HTR-8/SVneo (cell line): ENCODE measurements around the gene EGFL6.
"Not testable (repeated sequence)": the region's sequence is repeated elsewhere in the genome, so short reads cannot be mapped to it uniquely, and the experiment has no call there.

Source experiments
- DNase-seq: peaks from one replicate; pipeline ENCODE4 v3.0.0; 2011; ENCODE audit warnings: low spot score, mixed read lengths; ENCODE audit not compliant: insufficient read length
- FAIRE-seq: peaks from 2 replicates; lab custom pipeline; 2011; peaks lifted over from hg19 to GRCh38; lab: Jason Lieb, UNC

The EGFL6 gene

DNA sequence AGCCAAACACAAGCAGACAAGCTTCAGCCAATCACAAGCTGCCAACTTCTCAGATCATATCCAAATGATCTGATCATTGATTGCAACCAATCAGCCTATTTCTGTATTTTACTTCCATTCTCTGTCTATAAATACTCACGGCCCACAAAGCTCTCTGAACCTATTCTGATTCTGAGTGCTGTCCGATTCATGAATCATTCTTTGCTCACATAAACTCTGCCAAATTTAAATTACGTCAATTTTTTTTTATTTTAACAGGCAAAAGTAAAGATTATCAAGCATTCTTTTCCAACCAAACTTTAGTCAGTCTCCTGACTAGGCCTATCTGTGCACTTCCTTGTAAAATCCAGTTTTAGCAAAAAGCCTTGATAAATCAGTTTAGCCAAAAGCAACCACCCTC is 81.7 kb downstream of the EGFL6 start:
- no peak for DNase-seq
- FAIRE-seq, result no peak

DNA sequence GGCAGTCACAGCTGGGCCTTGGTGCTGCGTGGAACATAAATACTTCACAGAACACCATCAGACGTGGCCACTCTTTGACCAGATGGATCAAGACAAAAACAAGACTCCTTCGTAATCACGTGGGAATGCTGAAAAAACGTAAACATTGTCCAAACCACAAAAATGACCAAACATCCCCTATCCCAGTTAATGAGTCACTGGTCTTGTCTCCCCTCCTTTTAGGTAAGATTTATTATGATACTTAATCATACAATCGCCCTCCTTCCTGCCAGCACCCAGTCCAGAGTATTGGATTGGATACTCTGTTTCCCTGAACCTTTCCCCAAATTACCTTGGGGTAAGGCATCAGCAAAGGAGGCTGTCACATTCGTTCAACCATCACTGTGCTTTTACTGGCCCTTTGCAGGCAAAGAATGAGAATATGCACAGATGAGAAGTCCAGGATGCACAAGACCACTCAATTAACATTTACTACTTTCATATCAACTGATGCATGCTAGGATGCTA is 82.9 kb downstream of the EGFL6 start:
- peak; percentile 80 for DNase-seq
- peak; percentile 48 for FAIRE-seq

DNA sequence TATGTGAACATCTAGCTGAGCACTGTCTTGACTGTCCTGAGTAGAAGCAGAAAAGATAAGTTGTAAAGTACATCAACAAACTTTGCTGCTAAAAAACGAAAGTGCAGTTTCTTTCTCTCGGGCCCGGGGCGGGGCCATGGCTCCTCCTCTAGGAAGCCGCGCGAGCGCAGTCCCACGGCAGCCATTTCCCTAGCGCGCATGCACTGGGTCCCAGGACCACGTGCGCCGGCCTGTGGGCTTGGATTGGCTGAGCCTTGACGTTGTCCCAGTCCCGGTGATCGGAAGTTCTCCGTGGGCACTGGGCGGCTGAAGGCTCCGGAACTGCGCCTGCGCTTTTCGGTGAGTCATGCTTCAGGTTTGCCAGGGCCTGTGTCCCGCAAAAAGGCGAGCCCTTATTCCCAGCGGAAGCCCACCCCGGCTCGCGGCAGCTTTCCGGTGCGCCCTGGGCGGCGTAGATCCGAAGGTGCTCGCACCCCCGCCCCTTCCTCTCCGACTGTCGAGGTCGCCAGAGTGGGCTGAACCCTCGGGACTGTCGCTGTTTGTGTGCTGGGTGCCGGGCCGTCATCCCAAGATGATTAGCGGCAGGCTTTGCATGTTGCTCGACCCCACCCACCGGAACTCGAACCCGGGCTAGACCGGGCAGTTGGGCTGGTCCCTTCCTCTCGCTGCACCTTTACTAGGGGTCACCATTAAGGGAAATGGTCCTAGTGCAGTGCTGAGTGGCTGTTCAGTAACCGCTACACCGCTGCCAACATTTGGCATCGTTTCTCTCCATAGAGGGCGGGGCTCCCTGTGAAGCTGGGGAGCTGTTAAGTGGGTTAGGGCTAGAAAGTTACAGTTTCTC is 83.7 kb downstream of the EGFL6 start, which contains the start of gene TCEANC:
Gene TCEANC, plus strand, starts transcription at position 292 of the 844 bp plus-strand sequence. CDS start 9,368 bp downstream, outside the sequence.
- FAIRE-seq (peak; percentile 88), DNase-seq (peak; percentile 97)

DNA sequence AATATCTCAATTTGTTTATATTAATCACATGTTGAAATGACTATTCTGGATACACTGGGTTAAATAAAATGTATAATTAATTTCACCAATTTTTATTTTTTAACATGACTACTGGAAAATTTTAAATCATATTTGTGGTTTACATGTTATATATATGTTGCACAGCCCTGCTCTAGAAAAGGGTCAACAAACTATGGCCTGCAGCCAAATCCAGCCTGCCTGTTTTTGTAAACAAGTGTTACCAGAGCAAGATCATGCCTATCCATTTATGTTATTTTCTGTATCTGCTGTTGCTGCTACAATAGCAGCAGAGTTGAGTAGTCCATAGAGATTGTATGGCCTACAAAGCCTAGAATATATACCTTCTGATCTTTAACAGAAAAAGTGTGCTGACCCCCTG is 84.7 kb downstream of the EGFL6 start:
- DNase-seq, result no peak
- FAIRE-seq, result no peak

DNA sequence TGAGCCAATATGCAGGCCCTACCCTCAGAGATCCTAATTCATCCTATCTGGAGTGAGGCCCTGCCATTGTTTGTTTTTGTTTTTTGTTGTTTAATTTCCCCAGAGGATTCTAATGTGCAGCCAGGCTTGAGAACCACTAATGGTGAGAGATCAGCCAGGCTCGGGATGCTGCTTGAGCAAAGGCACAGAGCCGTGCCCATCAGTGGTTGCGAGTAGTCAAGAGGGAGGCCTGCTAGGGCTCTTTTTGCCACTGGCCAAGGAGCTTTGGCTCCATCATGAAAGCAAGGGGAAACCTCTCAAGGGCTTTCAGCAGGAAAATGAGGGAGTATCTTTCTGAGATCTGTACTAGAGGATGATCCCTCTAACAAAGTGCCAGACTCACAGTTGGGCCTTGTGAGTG is 86.3 kb downstream of the EGFL6 start:
- FAIRE-seq (no peak), DNase-seq (no peak)

DNA sequence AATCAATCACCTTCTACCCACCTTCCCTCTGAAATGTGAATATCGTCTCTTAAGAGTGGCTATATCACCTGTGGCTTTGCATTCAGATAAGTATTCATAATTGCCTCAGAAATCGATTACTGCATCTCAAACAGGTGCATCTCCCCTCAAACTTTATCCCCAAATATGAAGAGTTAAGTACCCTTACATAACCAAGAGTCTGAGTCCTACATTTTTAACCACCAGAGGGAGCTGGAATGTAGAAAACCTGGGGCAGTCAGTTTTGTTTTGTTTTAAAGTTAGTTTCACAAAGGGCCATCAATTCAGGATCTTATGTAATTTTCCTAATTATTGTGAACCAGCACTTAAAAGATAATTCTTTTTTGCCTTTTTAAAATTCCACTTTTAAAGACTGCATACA is 89.2 kb downstream of the EGFL6 start:
- DNase-seq (peak; percentile 26), FAIRE-seq (no peak)

DNA sequence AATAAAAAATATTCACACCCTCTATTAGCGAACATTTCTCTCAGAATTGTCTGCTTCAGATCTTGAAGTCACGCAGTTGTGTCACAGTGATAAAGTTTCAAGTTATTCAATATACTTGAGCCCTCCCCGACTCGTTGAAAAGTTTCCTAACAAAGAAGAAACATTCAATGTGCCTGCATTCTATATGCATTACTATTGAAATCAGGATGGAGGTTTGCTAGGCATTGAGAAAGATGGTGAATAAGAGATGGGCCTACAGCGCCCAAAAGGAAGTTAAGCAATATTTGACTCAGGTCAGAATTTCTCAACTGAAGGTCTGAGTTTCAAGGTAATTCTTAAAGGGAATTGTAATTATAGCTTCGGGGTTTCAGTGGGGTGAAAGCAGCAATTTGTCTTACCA is 89.7 kb downstream of the EGFL6 start:
- FAIRE-seq, result no peak
- DNase-seq, result peak; percentile 8

DNA sequence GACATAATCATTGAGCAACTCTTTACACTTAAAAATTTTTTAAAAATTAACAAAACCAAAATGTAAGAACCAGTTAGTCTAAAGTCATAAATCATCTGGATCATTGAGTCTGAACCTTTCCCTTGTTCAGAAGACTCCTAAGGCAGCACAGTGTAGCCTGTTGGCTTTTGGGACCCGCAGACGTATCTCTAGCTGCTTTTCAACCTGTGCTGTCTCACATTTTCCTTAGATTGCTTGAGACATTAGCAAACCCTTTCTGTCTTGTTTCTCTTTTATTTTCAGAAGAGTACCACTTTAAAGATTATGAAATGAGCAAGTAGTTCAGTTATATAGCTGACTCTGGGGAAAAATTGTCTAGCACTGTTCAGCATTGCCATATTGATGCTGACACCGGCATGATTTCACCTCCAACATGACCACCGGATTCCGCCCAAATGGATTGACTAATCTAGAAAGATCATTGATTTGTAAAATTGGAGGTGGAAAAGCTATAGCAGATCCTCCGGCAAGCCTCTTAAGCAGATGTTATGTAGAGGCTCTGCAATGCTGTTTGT is 92.4 kb downstream of the EGFL6 start:
- FAIRE-seq, result no peak
- DNase-seq, result no peak

DNA sequence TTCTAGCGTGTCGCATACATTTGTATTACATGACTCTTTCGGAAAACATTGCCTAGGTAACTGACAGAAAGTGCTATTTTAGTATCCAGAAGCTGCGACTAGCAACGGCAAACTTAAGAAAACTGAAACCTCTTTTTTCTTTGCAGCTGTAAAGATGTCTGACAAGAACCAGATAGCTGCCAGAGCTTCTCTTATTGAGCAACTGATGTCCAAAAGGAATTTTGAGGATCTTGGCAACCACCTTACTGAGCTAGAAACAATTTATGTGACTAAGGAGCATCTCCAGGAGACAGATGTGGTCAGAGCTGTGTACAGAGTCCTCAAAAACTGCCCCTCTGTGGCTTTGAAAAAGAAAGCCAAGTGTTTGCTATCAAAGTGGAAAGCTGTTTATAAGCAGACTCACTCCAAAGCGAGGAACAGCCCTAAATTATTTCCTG is 93.0 kb downstream of the EGFL6 start:
- no peak for FAIRE-seq
- no peak for DNase-seq

DNA sequence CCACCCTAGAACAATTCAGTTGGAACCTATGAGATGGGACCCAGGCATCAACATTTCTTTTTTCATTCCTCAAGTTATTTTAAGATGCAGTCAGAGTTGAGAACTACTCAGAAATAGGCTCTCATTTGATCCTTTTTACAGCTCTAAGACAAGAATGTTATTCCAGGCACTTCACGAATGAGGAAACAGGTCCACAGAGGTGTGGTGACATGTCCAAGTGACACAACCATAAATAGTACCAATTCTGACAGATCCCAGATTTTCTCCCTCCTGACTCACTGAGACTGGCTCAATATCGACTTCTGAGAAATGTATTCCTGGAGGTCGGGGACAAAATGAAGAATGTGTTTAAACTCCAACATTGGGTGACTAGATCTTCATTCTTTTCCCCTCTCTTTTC is 94.6 kb downstream of the EGFL6 start:
- DNase-seq (no peak), FAIRE-seq (no peak)

DNA sequence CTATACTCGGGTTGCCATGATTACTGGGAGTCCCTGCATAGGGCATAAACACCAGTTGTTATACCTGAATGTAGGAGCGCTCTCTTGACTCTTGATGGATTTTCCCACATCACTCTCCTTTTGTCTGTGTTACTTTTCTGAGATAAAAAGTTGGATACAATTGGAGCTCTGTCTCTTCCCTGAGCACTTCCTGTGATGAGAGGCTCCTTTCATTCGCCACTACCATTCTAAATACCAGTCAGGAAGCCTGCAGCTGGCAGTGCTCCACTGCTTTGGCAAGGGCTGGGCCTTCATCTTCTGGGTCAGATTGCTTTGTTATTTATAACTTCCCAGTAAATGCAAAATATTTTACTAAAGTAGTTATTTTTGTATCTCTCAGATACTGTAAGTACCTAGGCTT is 97.4 kb downstream of the EGFL6 start:
- no peak for FAIRE-seq

DNA sequence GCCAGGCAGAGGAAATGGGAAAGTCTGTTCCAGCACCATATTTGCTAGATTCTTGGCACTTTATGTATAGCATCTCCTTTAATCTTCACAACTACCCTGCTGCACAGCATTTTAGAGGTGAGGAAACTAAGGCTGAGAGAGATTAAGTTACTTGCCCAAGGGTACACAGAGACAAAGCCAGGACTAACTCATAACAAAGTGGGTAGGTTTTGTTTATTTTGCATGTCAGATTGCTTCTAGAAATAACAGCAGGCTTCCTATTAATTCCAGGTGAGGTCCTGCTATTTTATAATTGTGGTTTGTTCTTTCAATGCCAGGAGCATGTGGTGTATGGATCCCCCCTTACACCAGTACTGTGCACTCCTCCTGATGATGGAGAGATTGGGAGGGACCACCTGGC is 98.5 kb downstream of the EGFL6 start:
- no peak for FAIRE-seq
- DNase-seq, result no peak

More for the DNA sequence above, 97.4 kb downstream of the EGFL6 start:
- no peak for DNase-seq

DNA sequence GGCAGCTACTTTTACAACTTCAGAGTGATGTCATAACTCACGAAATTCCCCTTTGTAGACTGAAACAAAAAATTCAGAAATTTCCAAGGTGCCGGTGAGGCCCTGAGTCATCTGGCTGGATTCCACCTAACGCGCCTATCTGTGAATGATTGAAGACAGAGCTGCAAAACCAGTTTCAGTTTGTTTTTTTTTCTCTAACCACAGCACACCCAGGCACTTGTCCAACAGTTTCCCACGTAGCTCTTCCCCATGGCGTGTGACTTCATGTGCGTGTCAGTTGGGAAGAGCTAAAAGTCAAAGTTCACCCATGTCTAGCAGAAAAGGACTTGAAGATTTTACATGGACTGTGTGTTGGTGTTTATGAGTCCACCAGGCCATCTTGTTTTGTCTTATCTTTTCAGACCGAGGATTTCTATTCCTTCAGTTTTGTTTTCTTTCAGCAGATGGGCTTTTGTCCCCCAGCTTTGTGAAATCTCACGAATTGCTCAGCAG is 99.9 kb downstream of the EGFL6 start:
- peak; percentile 79 for DNase-seq
- FAIRE-seq, result no peak

DNA sequence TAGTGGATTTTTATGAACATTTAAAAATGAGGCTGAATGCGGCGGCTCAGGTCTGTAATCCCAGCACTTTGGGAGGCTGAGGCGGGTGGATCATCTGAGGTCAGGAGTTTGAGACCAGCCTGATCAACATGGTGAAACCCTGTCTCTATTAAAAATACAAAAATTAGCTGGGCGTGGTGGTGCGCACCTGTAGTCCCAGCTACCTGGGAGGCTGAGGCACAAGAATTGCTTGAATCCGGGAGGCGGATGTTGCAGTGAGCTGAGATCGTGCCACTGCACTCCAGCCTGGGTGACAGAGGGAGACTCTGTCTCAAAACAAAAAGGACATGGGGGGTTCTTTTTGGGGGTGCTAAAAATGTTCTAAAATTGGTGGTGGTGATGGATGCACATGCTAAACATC is 100.4 kb downstream of the EGFL6 start:
- not testable (repeated sequence) for DNase-seq, FAIRE-seq

DNA sequence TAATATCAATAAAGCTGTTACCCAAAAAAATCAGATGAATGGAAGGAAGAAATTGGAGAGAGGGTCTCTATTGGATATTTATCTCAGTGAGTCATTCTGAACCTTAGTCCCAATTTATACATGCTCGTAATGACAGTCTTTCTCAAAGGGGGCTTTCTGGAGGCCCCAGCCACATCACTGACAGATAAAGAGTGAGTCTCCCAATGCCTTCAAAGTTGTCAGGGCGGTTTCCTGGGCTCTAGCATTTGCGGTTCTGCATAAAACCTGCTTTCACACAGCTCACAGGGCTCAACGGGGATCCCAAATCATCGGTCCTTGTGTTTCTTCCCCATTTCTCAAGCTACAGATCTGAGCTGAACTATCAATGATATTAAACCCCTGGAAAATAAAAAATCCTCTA is 100.8 kb downstream of the EGFL6 start:
- DNase-seq (no peak), FAIRE-seq (no peak)

DNA sequence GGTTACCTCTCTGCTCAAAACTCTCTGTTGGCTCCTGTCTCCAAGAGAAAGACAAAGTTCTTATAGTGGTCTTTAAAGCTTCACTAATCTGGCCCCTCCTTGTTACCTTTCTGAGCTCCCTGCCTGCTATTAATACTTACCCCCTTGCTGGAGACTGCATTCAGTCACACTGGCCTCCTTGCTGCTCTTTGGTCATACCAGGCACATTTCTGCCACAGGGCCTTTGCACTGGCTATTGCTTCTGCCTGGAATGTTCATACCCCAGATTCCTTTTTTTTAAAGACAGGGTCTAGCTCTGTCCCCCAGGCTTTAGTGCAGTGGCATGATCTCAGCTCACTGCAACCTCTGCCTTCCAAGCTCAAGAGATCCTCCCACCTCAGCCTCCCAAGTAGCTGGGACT is 103.6 kb downstream of the EGFL6 start:
- DNase-seq (no peak), FAIRE-seq (no peak)

DNA sequence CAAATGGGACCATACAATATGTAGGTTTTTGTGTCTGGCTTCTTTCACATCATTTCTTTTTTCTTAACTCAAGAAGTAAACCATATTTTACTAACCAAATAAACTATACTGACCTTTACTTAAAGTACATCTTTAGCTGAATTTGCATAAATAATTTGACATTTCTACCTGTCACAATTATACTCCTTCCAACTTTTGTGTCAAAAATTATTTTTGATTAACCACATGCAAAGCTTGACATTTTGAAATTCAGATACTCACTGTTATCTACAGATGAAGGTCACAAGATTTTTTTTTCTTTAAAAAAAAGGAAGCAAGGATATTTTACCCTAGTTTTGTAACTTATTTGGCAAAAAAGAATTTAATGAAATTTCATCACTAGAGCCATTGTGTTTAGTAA is 107.5 kb downstream of the EGFL6 start:
- DNase-seq, result no peak
- FAIRE-seq, result no peak

DNA sequence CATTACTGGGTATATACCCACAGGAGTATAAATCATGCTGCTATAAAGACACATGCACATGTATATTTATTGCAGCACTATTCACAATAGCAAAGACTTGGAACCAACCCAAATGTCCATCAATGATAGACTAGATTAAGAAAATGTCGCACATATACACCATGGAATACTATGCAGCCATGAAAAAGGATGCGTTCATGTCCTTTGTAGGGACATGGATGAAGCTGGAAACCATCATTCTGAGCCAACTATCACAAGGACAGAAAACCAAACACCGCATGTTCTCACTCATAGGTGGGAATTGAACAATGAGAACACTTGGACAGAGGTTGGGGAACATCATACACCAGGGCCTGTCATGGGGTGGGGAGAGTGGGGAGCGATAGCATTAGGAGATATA is 110.3 kb downstream of the EGFL6 start:
- DNase-seq, FAIRE-seq: not testable (repeated sequence)

DNA sequence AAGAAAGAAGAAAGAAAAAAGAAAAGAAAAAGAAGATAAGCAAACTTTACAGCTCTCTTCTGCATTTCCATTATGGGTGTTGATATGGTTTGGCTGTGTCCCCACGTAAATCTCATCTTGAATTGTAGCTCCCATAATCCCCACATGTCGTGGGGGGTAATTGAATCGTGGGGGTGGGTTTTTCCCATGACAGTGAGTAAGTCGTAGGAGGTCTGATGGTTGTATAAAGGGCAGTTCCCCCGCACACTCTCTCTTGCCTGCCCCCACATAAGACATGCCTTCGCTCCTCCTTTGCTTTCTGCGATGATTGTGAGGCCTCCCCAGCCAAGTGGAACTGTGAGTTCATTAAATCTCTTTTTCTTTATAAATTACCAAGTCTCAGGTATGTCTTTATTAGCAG is 112.2 kb downstream of the EGFL6 start:
- FAIRE-seq, result no peak
- no peak for DNase-seq
